ENCODE results near the gene WNK1. TPM values are rescaled to one million over a fixed set of nuclear protein-coding genes. Genes with fewer than 3 reads are reported as not detected.

WNK1 gene
- polyA plus RNA-seq, 5 donors: 74.1 to 111 (median 93.5) TPM

- DNase-seq: no peak
Measured at GRCh38 chr12:946631-947030, 194.3 kb downstream of the WNK1 start.

GRCh38 chr12:948238-948637 lies 195.9 kb downstream of the WNK1 start:
- no peak for DNase-seq

- peak; percentile 98 to 99 for DNase-seq
Measured at GRCh38 chr12:949453-950191, 197.2 kb downstream of the WNK1 start, which contains the start of gene RAD52. RAD52 (minus strand) TSS chr12:949694; CDS start chr12:933058, 16,636 bp downstream.

- DNase-seq: no peak
Measured at GRCh38 chr12:951176-951575, 198.8 kb downstream of the WNK1 start.

DNA sequence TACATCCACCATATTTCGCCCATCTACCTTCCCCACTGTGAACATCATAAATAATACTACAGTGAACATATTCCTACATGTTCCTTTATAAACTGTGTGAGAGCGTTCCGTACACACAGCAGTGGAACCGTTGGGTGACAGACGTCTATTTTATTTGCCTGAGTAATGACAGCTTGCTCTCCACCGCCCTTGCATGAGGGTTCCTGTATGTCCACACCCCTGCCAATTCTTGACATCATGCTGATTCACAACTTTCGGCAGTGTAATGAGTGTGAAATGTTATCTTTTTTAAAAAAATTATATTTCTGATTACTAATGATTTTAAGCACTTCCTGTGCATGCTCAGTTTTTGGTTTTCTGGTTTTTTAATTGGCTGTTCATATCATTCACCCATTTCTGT lies 201.4 kb downstream of the WNK1 start:
- DNase-seq: no peak

DNA sequence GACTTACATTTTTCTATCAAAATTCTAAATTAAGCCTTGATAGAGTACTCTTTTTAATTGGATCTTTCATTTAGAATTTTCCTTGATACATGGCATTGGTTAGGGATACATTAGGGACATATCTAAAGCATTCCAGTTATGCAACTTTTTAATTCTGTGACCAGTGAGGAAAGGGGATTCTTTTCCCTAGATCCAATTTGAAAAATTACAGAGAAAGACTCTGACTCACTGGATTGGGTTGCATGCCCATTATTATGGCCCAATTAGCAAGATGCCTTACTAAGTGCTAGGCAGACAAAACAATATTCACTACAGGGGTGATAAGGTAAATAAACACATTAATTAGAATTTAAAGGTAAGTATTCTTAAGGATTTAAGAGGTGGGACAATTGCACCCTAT lies 202.4 kb downstream of the WNK1 start:
- DNase-seq: no peak

DNA sequence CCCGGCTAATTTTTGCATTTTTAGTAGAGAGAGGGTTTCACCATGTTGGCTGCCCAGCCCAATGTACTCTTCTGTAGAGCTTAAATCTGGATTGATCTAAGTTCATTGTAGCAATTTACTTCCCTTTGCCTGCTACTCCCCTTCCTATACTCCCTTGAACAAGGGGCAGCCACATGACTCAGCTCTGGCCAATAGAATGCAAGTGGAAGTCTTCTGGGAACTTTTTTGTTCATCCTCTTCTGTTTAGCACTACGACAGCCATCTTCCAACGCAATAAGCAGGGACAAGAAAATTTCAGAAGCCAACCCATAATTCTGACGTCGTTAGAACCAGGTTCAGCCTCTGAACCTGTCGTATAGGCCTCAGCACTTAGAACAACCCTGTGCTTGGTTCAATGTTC lies 203.6 kb downstream of the WNK1 start:
- no peak for DNase-seq

DNA sequence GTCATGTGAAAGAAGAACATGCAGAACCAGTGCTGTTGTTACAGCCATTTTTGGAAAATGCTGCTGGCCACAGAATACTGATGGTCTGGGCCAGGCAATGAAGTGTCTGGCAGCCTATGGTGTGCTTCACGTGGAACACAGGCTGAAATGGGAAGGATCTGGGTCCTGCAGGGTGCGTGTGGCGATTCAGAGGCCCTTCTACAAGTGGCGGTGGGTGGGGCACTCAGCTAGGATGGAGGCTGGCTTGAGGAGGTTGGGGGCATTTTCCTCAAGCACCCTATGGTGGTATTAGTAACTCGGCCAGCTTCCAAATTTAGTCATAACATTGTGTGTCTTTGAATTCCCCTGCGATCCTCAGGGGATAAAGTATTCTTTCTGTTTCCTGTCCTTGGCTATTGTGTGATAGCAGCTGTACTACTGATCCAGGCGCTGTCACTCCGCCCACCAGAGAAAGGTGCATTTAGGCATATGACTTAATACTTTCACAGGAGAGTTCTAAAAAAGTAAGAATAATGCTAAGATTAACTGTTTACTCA lies 206.3 kb downstream of the WNK1 start:
- DNase-seq: no peak

Other genes with a start within 250 kb of the WNK1 start
- 1 to 10 TPM in 4 of 5 donors, under 1 TPM in 1; 0.93 to 4.4 (median 1.8) TPM for gene NINJ2, start 89.1 kb upstream of the WNK1 start, polyA plus RNA-seq (ENCODE audit: insufficient read depth in 1 of 5, insufficient read length in 5 of 5, low replicate concordance in 1 of 5)
- 10 to 100 TPM; 26.0 to 50.9 (median 36.1) TPM for gene RAD52, start 197.1 kb downstream of the WNK1 start, polyA plus RNA-seq (ENCODE audit: insufficient read depth in 1 of 5, insufficient read length in 5 of 5, low replicate concordance in 1 of 5)
- 10 to 100 TPM; 27.0 to 40.4 (median 33.6) TPM for gene ERC1, start 238.6 kb downstream of the WNK1 start, polyA plus RNA-seq (ENCODE audit: insufficient read depth in 1 of 5, insufficient read length in 5 of 5, low replicate concordance in 1 of 5)

All from right lung (tissue), 5 donors.